GM03348 (cell line): ENCODE results near the gene KRTAP9-6.
"Not testable (repeated sequence)": the region's sequence is repeated elsewhere in the genome, so short reads cannot be mapped to it uniquely, and the experiment has no call there.

Source experiments
- DNase-seq: peaks from one replicate; pipeline ENCODE4 v3.0.0; 2012; ENCODE audit warnings: low spot score

The KRTAP9-6 gene

DNA sequence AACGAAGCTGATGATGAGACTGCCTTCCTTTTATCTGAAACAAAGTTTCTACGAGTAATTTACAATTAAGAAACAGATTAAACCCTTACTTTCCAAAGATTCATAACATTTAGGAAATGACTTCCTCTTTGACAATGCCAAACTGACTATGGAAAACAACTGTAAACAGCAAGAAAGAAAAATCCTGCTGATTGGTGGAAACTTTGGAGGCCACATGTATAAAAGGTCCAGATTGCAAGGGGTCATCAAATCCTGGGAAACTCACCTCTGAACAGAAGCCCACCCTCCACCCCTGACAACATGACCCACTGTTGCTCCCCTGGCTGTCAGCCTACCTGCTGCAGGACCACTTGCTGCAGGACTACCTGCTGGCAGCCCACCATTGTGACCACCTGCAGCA lies at the start of gene KRTAP9-6:
KRTAP9-6 (plus strand) TSS at position 301 of the 400 bp plus-strand sequence; CDS start at position 301, 0 bp downstream.
- DNase-seq: no peak

GRCh38 chr17:41215681-41216080 lies 49.5 kb upstream of the KRTAP9-6 start:
- DNase-seq: no peak

- no peak for DNase-seq
Observed at GRCh38 chr17:41223821-41224220, 41.4 kb upstream of the KRTAP9-6 start.

DNA sequence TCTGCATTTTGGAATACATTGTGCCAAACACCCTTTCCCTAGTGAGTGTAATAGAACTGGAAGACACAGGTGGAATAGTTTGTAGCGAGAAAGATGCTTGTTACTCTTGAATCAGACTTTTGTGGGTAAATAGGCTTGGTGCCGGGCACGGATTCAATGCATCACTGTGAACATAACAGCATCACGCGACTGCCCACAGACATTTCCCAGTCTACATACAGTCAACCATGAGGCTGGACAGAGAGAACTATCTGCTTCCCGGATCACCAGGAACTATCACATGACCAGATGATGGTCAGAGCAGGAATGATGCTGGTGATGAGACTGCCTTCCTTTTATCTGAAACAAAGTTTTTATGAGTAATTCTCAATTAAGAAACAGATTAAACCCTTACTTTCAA lies 39.1 kb upstream of the KRTAP9-6 start:
- DNase-seq: no peak

GRCh38 chr17:41226598-41227095 lies 38.5 kb upstream of the KRTAP9-6 start, which contains the start of gene KRTAP9-2:
Gene KRTAP9-2 (plus strand): TSS chr17:41226648. CDS start chr17:41226655, 7 bp downstream.
- not testable (repeated sequence) for DNase-seq

GRCh38 chr17:41230094-41230493 lies 35.1 kb upstream of the KRTAP9-6 start:
- no peak for DNase-seq

DNA sequence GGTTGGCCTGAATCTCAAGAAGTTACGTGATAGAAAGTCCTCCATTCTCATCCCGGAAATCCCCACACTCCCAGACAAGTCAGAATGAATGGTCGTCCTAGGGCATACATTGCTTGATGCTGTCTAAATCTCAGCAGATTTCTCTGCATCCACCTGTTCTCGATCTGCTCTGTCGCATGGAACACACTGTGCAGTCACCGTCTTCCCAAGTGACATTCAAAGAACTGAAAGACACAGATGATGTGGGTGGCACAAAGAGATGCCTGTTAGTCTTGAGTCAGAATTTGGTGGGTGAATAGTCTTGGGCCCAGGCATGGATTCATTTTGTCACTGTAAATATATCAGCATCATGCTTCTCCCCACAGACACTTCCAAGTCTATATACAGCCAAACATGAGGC lies 33.4 kb upstream of the KRTAP9-6 start:
- DNase-seq: no peak

GRCh38 chr17:41232399-41233105 lies 32.6 kb upstream of the KRTAP9-6 start, which contains the start of gene KRTAP9-3:
Gene KRTAP9-3 (plus strand): TSS chr17:41232449. CDS start chr17:41232502, 53 bp downstream.
- DNase-seq: not testable (repeated sequence)

DNA sequence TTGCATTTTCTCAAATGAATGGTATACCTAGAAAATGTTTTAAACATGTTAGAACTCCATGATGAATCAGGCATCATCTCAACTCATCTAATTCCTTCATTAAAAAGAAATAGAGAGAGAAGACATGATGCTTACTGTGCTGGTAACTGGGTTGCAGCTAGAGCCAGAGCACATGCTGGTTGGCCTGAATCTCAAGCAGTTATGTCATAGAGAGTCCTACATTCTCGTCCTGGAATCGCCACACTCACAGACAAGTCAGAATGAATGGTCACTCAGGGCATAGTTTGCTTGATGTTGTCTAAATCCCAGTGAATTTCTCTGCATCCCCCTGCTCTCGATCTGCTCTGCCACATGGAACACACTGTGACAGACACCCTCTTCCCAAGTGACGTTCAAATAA lies 28.1 kb upstream of the KRTAP9-6 start:
- DNase-seq: not testable (repeated sequence)

GRCh38 chr17:41237949-41238437 lies 27.2 kb upstream of the KRTAP9-6 start, which contains the start of gene KRTAP9-8:
Gene KRTAP9-8 (plus strand): TSS chr17:41237999. CDS start chr17:41238052, 53 bp downstream.
- DNase-seq: not testable (repeated sequence)

- not testable (repeated sequence) for DNase-seq
Observed at GRCh38 chr17:41246995-41247787, 18.0 kb upstream of the KRTAP9-6 start.

- not testable (repeated sequence) for DNase-seq
Observed at GRCh38 chr17:41249637-41250240, 15.4 kb upstream of the KRTAP9-6 start, which contains the start of gene KRTAP9-4. Gene KRTAP9-4 (plus strand): TSS chr17:41249687. CDS start chr17:41249721, 34 bp downstream.

DNA sequence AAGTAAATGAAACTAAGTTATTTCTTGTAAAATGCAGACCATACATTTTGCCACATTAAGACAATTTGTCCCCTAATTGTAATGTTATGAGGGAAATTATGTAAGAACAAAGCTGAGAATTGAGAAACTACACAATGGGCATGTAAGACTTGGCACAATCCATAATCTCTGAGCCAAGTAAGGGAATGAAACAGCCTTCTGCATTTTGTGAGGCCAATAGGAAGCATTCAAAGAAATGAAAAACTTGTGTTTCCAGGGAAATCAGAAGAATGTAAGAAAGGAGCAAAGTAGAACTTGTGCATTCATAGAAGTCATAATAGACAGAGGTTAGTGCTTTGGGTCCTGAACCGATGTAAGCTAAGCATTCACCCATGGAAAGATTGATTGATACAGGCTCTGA lies 13.9 kb upstream of the KRTAP9-6 start:
- DNase-seq: no peak

- DNase-seq: peak; percentile 21
Observed at GRCh38 chr17:41254861-41255260, 10.3 kb upstream of the KRTAP9-6 start.

DNA sequence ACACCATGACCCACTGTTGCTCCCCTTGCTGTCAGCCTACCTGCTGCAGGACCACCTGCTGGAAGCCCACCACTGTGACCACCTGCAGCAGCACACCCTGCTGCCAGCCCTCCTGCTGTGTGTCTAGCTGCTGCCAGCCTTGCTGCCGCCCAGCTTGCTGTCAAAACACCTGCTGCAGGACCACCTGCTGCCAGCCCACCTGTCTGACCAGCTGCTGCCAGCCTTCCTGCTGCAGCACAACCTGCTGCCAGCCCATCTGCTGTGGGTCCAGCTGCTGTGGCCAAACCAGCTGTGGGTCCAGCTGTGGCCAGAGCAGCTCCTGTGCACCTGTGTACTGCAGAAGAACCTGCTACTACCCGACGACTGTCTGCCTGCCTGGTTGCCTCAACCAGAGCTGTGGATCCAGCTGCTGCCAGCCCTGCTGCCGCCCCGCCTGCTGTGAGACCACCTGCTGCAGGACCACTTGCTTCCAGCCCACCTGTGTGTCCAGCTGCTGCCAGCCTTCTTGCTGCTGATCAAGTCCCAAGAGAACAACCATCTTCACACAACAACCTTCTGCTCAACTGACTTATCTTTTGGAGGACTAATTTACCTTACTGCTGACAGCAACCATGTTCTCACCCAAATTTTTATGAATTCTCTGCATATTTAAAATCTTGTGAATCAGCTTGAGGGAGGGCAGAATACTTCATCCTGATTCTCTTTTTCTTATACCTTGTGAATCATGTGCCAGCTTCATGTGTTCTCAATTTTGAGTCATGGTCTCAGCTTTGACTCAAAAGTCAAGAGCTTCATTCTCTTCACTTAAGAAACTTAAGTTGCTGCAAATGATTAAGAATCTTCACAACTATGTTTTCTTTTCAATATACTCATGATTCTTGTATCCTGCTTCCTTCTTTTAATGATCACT lies 9.5 kb upstream of the KRTAP9-6 start, which contains the start of gene KRTAP9-9:
KRTAP9-9 (plus strand) TSS at position 4 of the 910 bp plus-strand sequence.
- DNase-seq: not testable (repeated sequence)

GRCh38 chr17:41256291-41256685 lies 8.9 kb upstream of the KRTAP9-6 start:
- no peak for DNase-seq

DNA sequence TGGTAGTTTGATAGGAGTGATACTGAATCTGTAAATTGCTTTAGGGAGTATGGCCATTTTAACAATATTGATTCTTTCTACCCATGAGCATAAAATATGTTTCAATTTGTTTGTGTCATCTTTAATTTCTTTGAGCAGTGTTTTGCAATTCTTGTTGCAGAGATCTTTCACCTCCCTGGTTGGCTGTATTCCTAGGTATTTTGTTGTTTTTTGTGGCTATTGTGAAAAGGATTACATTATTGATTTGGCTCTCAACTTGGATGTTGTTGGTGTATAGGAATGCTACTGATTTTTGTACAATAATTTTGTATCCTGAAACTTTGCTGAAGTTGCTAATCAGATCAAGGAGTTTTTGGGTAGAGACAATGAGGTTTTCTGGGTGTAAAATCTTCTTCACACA lies 6.8 kb upstream of the KRTAP9-6 start:
- no peak for DNase-seq

DNA sequence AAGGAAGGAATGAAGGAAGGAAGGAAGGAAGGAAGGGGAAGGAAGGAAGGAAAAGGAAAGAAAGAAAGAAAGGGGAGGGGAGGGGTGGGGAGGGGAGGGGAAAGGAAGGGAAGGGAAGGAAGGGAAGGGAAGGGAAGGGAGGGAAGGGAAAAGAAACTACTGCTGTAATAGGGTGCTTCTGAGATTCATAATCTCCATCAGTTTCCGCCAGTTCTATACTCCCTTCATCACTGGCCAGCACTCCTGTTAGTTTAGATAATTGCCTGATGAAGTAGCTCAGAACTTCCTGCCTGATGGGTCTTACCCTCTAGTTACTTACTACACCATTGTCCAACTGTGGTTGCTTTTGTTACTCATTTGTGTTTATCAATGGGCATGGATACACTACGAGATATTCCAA lies 2.0 kb upstream of the KRTAP9-6 start:
- DNase-seq: no peak

- DNase-seq: no peak
Observed at GRCh38 chr17:41264599-41264998, 579 bp upstream of the KRTAP9-6 start.

DNA sequence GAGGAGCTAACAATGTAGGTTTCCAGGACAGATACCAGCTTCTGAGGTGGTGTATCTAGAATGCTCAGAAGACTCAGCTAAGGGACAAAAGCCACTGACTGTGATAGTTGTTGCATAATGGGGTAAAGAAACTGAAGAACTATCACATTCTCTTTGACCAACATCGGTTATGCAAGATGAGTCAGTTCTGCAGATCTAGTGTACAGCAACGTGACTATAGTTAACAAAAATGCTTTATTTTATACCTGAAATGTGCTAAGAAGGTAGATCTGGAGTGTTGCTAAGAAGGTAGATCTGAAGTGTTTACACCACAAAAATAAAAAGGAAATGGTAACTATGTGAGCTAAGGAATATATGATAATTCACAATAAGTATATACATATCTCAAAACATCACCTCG lies 2.5 kb downstream of the KRTAP9-6 start:
- no peak for DNase-seq

DNA sequence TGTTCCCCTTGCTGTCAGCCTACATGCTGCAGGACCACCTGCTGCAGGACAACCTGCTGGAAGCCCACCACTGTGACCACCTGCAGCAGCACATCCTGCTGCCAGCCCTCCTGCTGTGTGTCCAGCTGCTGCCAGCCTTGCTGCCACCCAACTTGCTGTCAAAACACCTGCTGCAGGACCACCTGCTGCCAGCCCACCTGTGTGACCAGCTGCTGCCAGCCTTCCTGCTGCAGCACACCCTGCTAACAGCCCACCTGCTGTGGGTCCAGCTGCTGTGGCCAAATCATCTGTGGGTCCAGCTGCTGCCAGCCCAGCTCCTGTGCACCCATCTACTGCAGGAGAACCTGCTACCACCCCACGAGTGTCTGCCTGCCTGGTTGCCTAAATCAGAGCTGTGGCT lies 6.1 kb downstream of the KRTAP9-6 start:
- DNase-seq: not testable (repeated sequence)
